HG03039 (cell line): Measurements from ENCODE around the gene TMPO.
A peak's percentile ranks its signal among the peaks of the same experiment; 100 is the strongest.
"Not testable (repeated sequence)": the region's sequence is repeated elsewhere in the genome, so short reads cannot be mapped to it uniquely, and the experiment has no call there.

Source experiments
- ATAC-seq: cut with Tn5 transposase; IDR thresholded peaks from one replicate; pipeline ENCODE4 v1.9.1; 2021; ENCODE audit warnings: mild to moderate bottlenecking, moderate library complexity; ENCODE audit not compliant: unreplicated experiment

The TMPO gene

DNA sequence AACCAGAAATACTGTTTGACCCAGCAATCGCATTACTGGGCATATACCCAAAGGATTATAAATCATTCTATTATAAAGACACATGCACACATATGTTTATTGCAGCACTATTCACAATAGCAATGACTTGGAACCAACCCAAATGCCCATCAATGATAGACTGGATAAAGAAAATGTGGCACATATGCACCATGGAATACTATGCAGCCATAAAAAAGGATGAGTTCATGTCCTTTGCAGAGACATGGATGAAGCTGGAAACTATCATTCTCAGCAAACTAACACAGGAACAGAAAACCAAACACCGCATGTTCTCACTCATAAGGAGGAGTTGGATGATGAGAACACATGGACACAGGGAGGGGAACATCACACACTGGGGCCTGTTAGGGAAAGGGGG, 61.4 kb downstream of the TMPO start:
- ATAC-seq, result not testable (repeated sequence)

GRCh38 chr12:98578392-98578791, 63.0 kb downstream of the TMPO start:
- no peak for ATAC-seq

GRCh38 chr12:98578821-98579220, 63.4 kb downstream of the TMPO start:
- no peak for ATAC-seq

DNA sequence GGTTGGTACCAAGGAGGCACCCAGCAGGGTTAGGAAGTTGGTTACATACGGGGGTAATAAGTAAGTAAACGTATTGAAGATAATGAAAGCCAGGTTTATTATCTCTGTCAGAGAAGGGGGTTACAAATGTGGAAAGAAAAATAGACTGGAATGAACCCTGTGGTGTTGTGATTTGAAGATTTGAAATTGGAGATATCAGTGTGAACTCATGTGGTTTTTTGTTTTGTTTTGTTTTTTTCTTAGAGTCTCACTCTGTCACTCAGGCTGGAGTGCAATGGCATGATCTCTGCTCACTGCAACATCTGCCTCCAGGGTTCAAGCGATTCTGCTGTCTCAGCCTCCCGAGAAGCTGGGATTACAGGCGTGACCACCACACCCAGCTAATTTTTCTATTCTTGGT, 64.0 kb downstream of the TMPO start:
- no peak for ATAC-seq

- ATAC-seq, result no peak
Observed at GRCh38 chr12:98579835-98580234, 64.4 kb downstream of the TMPO start.

- no peak for ATAC-seq
Observed at GRCh38 chr12:98580695-98581094, 65.3 kb downstream of the TMPO start.

DNA sequence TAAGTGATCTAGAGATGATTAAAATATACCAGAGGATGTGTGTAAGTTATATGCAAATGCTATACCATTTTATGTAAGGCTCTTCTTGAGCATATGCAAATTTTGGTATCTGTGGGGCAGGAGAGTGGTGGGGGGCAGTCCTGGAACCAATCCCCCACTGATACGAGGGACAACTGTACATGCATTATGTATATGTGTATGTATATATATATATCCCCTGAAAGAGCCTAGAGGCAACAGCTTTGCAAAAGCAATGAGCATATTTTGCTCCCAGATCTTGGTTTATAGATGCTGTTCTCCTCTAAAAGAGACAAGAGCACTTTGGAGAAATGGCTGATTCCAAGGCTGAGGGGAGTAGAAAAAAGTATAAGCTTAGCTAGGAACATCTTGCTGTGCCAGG, 65.7 kb downstream of the TMPO start:
- no peak for ATAC-seq

- no peak for ATAC-seq
Observed at GRCh38 chr12:98582093-98582492, 66.7 kb downstream of the TMPO start.

DNA sequence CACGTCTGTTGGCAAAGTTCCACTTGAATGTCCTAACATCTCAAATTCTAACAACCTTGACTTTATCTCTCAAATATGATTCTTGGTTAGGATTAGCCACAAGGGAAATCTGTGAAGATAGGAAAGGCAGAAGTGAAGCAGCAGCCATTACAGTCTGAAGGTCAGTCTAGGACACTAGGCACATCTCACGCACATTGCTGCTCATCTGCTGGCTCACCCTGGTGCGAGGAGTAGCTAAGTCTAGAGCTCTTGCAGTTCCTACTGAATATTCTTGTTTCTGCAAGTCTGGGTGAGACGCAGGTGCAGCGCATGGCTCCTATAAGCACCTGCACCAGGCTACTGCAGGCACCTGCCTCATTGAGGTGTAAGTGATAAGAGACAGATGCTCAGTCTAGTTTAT, 71.7 kb downstream of the TMPO start:
- no peak for ATAC-seq

- no peak for ATAC-seq
Observed at GRCh38 chr12:98591209-98591608, 75.8 kb downstream of the TMPO start.

DNA sequence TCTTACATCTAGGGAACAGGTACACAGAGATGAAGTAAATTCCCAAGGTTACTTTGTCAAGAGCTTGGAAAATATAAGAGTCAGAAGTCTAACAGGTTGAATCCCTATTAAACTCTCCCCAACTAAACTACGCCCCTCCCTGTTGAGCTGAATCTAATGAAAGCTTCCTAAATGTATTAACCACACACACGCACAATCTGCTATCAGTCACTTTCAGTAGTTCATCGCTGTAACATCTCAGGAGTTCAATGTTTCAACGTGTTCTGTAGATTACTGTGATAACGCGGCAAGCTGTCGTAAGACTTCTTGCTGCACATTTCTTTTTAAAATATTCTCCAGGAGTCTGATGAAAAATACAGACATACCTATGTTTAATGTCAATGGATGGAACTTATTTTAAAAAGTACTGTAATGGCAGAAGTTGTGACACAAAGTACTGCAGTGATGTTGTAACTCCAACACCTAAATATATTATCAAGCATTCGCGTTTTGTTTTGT, 77.5 kb downstream of the TMPO start:
- peak; percentile 1 for ATAC-seq

GRCh38 chr12:98593351-98594049, 78.1 kb downstream of the TMPO start, which contains the start of gene SLC25A3:
Gene SLC25A3, plus strand, starts transcription at chr12:98593686. Its CDS starts 293 bp downstream, at chr12:98593979.
- ATAC-seq, result peak; percentile 97

DNA sequence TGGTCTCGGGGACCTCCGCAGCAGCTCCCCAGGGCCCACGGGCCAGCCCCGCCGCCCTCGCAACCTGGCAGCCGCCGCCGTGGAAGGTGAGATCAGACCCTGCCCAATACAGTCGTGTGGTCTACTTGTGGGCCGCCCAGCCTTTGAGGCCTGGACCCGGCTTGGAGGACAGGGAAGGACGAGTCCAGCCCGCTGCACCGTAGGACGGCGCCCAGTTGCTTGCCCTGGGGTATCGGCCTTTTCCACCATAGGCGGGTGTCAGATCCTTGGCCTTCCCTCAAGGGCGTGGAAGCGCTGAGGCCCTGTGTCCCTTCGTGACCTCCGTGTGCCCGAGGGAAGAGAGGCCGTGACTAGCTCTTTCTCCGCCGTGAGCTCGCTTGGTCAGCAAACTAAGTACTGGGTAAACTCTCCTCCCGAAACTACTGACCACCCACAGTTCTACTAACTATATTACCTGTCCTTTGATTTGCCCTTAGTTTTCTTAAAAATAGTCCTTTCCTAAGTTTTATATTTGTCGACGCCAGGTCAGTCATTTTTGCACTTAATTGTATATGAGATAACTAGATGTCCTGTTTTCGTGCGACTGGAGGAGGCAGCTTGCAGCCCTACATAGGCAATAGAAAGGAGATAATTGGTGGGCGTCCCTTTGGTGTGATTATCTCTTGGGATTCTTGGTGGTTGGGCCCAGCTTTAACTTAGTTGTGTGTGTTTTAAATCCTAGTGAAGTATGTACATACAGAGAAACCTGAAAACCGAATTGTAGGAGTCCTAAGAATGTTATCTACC, 78.9 kb downstream of the TMPO start:
- peak; percentile 7 for ATAC-seq

DNA sequence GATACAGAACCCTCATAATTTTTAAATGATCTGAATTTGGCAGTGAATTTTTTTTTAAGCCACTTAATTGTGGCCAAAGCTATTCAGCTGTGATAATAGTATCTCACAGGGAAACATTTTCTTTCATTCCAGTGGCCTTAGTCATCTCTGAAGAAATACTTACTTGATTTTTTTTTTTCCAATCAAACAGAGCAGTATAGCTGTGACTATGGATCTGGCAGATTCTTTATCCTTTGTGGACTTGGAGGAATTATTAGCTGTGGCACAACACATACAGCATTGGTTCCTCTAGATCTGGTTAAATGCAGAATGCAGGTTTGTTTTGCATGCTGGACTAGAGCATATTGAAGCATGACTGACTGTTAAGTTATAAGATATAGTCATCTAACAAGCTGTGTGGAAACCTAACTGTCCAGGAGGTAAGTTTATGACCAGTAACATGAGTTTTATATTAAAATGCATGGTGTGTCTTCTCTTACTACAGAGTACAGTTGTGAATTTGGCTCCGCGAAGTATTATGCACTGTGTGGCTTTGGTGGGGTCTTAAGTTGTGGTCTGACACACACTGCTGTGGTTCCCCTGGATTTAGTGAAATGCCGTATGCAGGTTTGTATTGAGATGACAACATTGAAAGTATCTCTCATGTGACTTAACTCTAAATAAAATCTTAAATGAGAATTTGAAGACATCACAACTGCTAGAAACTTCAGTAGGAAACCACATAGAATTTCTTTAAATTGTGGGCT, 80.0 kb downstream of the TMPO start:
- ATAC-seq, result no peak

- not testable (repeated sequence) for ATAC-seq
Observed at GRCh38 chr12:98597313-98597712, 81.9 kb downstream of the TMPO start.
